Measurements from ENCODE around the gene SPOP.
"Not testable (repeated sequence)": the region's sequence is repeated elsewhere in the genome, so short reads cannot be mapped to it uniquely, and the experiment has no call there.

SPOP gene

GRCh38 chr17:49551221-49552069 is 126.5 kb downstream of the SPOP start:
- ChIA-PET POLR2A (no interaction called here), CTCF (interaction anchor here (1.6 to 3.6 kb wide), 3 partner anchors 10 to 116 kb away, joined by 4 to 14 read pairs (median 6); partner anchors contain the start of gene NGFR)
- peak; percentile 14 for DNase-seq (ENCODE audit: extremely low spot score)

GRCh38 chr17:49550764-49551163 is 127.1 kb downstream of the SPOP start:
- DNase-seq (ENCODE audit: extremely low spot score); POLR2A ChIA-PET: not testable (repeated sequence)
- CTCF ChIA-PET = interaction anchor here (1.8 to 3.6 kb wide), 2 partner anchors 11 to 54 kb away, joined by 6 to 14 read pairs; partner anchors contain the start of gene NGFR

More at GRCh38 chr17:49551221-49552069, 126.5 kb downstream of the SPOP start:
- TF ChIP-seq CTCF (IDR thresholded peaks at IDR 0.05; ENCODE audit: control extremely low read depth, extremely low read depth, low read depth, missing control alignments) = no peak

GRCh38 chr17:49549691-49550678 is 127.9 kb downstream of the SPOP start:
- POLR2A ChIA-PET = no interaction called here
- CTCF ChIA-PET = interaction anchor here (1.0 to 3.6 kb wide), 4 partner anchors 12 to 142 kb away, joined by 3 to 14 read pairs (median 5); partner anchors contain the start of gene NGFR

GRCh38 chr17:49549311-49549605 is 128.6 kb downstream of the SPOP start:
- peak; percentile 15 for DNase-seq (ENCODE audit: extremely low spot score)
- CTCF ChIA-PET = interaction anchor here (1.0 to 1.8 kb wide), 3 partner anchors 12 to 141 kb away, joined by 3 to 6 read pairs (median 4); no protein-coding TSS in a partner anchor
- TF ChIP-seq CTCF (IDR thresholded peaks at IDR 0.05; ENCODE audit: control extremely low read depth, extremely low read depth, low read depth, missing control alignments) = no peak
- POLR2A ChIA-PET = no interaction called here

More at GRCh38 chr17:49549691-49550678, 127.9 kb downstream of the SPOP start:
- DNase-seq (ENCODE audit: extremely low spot score) = peak; percentile 23
- no peak for TF ChIP-seq CTCF (IDR thresholded peaks at IDR 0.05; ENCODE audit: control extremely low read depth, extremely low read depth, low read depth, missing control alignments)
